Germinal center (tissue), 1 donor: ENCODE measurements around the gene GUCA1A.
"Not testable (repeated sequence)": the region's sequence is repeated elsewhere in the genome, so short reads cannot be mapped to it uniquely, and the experiment has no call there.

ENCODE experiments used
- DNase-seq: peaks from one replicate; pipeline ENCODE4 v3.0.0; 2012; ENCODE audit warnings: mixed read lengths, low spot score

The GUCA1A gene

DNA sequence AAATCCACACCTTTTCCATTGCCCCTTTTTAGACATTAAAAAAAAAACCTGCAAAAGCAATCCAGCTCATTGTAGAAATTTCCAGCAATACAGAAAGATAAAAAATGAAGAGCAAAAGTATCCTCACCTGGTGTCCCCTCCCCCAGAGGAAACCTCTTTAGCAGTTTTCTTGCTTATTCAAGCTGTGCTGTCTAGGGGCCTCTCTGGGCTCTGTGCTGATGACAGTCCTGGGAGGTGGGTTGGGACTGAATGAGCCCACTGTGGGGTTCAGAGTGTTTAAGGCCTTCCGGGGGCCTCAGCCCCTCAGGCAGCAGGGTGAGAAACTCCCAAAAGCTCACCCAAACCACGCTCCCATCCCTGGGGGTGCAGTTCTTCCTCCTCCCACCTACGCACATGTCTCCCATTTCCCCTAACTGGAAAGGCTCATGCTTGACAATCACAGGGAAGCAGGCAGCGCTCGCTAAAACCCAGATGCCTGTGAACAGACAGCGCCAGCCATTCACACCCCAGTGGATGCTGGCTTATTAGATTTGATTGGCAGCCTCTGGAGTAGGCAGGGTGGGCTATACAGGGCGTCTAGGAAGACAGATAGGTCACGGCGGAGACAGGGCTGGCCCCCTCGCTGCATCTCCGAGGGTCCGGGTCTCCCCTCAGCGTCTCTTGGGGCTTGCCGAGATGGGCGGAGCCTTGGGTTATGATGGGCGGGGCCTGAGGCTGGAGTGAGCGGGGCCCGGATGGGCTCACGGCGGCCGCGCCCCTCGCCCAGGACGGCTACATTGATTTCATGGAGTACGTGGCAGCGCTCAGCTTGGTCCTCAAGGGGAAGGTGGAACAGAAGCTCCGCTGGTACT is 4.6 kb downstream of the GUCA1A start:
- DNase-seq: peak; percentile 31

DNA sequence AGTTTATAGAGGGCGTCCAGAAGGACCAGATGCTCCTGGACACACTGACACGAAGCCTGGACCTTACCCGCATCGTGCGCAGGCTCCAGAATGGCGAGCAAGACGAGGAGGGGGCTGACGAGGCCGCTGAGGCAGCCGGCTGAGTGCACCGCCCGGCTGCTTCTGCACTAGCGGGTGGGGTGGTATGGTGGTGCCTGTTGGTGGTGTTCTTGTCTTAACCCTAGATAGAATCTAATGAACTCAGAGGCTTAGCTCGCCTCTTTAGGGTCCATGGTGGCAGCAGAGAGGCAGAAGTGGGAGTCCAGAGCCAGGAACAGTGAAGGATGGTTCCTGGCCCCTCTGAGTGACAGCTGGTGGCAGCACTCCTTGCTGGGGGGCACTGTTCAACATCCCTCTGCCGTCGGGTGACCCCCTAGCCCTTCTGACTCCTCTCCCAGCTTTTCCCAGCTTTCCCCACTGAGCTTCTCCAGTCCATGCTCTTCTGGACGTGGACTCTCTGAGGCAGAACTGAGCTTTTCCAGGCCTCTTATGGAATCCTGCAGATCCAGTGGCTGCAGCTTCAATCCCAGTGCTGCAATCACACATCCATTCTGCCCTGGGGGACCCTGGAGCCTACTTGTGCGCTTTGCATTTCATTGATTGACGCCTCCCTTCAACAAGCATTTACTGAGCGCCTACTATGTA is 6.2 kb downstream of the GUCA1A start:
- no peak for DNase-seq

DNA sequence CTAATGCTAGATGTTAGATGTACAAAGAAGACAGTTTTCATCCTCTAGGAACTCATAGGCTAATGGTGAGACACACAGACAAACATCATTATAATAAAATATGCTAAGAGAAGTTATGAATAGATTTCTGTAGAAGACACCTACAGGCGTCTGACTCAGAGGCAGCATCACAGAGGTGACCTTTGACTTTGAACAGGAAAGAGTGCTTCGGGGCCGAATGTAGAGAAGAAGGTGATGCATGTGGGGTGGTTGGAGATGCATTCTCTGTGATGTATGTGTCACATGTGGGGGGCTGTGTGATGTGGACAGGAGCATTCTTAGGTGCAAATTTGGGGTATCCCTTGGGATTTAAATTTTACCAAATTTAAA is 6.8 kb downstream of the GUCA1A start:
- no peak for DNase-seq

DNA sequence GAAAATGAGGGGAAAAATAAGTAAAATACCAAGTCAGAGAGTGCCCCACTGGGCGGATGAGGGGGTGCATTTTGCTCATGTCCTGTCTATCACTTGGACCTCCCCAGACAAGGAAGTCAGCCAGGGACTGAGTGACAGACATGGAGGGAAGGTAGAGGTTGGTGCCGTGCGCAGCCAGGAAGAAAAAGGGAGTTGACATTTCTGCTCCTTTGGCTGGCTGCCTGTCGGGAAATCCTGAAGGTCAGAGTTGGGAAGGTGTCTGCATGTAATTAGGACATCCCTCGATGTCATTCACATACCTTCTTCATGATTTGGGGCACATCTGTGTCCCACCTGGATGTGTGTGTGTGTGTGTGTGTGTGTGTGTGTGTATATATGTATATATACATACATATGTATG is 8.9 kb downstream of the GUCA1A start:
- DNase-seq: no peak

DNA sequence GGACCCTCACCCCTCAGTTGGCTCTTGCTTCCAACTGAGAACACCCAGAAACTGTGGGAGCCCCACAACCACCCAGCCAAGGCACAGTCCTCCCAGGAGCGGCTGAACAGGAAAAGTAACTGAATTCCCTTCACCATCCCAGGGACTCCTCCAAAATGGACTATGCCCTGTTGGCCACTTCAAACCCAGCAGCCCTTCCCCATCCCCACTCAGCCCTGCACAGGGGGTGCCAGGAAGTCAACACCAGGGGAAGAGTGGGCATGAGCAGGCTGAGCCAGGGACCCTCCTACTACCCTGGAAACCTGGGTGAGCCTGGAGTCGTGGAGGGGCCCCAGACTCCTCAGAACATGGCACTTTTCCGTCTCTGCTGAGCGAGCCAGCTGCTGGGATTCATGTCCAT is 11.3 kb downstream of the GUCA1A start:
- DNase-seq: no peak

DNA sequence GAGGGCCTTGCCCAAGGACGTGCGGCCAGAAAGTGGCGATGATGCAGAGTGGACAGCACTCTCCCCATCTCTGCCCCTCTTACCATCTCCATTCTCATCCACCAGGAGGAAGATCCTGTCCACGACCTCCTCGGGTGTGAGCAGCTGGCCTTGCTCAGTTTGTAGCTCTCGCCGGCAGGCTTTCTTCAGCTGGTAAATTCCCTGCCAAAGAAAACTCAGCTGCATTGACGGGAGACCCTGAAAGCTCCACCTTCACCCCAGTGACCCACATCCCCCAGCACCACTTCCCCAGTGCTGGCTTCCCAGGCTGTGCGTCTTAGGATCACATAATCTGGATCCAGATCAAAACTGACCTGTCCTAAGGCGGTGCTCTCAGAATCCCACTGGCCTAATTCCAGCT is 12.4 kb downstream of the GUCA1A start:
- DNase-seq: no peak

DNA sequence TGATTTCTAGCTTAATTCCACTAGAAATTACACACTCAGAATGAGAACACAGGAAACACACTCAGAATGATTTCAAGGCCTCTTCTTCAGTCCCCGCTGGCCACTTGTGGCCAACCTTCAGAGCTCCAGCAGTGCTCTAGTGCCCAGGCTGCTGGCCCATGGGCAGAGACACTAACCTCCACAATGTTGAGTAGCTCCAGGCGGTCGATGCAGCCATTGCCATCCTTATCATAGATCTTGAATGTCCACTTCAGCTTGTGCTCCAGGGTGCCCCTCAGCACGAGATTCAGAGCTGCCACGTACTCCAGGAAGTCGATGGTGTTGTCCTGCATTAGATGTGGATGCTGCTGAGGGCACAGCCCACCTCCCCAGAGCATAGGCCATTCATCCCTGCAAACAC is 15.2 kb downstream of the GUCA1A start:
- no peak for DNase-seq

DNA sequence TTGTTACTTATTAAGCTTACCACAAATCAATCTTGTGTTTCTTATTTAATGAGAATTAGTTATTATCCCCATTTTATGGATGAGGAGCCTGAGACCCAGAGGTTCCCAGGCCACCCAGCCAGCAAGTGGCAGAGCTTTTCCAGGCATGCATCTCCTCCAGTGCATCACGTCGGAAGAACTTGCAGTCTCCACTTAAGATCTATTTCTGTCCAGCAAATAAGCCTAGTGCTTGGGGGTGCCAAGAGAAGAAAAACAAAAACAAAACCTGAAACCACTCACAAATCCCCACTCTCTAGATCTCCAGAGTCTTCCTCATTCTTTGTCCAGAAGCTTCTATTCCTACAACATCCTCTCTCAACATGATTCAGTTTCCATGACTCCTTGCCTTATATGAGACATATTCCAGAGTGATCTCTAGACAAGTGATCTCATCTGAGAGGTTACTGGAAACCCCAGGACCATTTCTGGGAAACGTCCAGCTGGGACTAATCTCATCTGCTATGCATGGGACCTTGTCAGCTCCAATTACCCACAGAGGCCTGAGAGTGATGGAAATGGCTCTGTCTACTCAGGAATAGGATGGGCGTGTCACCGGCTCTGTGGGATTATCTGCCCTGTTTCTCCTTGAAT is 17.5 kb downstream of the GUCA1A start:
- DNase-seq: no peak

DNA sequence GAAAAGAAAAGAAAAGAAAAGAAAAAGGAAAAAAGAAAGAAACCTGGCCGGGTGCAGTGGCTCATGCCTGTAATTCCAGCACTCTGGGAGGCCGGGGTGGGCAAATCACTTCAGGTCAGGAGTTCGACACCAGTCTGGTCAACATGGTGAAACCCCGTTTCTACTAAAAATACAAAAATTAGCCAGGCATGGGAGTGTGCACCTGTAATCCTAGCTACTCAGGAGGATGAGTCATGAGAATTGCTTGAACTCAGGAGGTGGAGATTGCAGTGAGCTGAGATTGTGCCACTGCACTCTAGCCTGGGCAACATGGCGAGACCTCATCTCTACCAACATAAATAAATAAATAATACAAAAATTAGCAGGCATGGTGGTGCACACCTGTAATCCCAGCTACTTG is 19.2 kb downstream of the GUCA1A start:
- not testable (repeated sequence) for DNase-seq

DNA sequence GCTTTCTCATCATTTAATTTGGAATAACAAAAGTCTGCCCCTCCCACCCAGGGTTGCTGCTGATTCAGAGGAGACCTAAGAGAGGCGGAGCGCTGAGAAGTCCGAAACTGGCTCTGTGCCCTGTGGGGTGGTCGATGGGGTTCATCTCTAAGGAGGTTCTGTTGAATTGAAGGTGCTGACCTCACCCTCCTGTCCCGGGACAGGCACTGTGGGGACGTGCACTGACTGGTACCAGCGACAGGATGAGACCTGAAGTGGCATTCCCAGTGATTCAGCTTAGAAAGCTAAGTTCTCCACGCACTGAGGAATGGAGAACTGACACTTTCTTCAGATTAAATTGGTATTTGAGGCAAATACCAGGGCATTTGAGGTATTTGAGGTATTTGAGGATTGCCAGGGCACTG is 20.3 kb downstream of the GUCA1A start:
- no peak for DNase-seq

DNA sequence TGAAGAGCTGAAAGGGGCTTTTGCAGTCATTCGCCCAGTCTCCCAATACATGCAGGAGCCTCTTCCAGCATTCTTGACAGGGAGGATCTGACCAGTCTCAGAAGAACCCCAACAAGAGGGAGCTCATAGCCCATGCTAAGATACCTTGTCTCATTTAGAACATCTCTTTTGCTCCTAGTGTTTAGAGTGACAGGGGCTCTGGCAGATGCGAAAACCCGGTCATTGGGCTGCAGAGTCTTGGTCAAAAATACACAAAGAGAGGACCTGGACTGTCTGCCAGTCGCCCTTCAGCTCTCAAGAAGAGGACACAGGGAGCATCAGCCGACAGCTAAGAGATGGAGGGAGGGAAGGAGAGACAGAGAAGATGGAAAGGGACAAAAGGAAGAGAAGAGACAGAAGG is 20.9 kb downstream of the GUCA1A start:
- no peak for DNase-seq

DNA sequence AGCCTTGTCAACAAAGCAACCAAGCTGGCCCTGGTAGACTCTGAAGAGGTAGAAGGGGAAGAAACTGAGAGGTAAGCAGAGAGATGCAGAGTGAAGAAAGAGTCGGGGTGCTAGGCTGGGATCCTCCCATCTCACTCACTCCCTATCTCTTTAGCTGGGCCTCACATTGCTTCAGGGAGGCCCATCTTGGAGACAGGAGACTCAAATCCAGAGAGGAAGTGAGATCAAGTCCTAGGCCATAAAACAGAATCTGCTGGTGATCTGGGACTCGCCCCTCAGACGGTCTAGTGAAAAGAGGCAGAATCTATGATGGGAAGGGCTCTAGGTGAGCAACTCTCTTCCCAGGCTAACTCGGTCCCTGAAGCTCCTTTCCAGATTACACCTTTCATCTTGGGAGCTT is 22.3 kb downstream of the GUCA1A start:
- no peak for DNase-seq

DNA sequence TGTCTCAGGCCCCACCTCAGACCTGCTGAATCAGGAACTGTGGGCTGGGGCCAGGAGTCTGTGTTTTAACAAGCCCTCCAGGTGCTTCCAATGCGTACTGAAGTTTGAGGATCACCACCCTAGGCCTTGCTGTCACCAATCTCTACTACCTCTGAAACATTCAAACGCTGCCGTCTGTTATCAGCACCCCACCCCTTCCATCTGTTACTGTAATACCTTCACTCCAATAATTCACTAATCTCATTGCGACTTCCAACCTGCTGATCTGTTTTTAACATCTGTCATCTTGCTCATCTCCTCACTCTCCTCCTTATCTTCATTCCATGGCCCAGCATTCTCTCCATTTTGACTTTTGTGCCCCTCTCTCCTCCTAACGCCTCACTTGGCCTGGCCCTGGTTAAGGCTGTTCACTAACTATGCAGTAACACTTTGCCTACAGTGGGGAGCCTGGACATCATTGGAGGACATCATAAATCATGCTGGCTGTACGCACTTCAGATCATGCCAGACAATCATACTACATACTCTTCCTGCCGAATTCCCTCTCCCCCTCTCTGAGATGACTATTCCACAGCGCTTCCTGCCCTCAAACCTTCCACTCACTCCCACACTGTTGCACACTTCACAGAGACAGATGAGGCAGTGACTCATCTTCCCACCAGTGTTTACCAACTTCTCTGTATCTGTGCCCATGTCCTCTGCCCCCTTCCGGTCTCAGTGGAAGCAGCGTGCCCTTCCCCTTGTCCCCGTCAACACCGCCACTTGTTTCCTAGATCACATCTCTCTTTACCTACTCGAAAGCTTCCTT is 24.6 kb downstream of the GUCA1A start:
- no peak for DNase-seq

DNA sequence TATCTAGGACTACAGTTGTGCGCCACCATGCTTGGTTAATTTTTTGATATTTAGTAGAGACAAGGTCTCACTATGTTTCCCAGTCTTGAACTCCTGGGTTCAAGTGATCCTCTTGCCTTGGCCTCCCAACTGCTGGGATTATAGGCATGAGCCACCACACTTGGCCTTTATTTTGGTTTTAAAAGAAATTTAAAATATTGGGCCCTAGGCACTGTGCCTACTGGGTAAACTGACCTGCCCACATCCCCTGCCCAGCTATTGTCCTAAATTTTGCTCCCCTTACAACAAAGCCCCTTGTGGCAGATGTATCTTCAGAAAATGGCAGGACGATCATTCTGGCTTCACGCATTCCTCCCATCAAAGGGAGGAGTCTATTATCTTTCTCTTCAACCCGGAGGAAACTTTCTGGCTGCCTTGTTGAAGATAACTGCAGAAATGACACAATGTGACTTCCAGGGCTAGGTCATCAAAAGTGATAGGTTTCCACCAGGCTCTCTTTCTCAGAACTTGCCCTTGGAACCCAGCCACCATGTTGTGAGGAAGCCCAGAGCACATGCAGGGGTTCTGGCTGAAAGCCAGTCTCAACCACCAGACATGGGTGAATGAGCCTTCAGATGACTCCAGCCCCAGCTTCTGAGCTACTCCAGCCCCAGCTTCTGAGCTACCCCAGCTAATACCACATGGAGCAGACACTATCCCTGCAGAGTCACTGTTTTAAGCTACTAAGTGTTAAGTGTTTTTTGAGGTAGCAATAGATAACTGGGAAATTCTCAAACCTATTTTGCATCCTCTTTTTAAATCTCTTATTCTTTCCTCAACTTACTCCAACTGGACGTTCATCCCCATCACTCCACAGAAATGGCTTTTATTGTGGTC is 26.2 kb downstream of the GUCA1A start:
- no peak for DNase-seq

DNA sequence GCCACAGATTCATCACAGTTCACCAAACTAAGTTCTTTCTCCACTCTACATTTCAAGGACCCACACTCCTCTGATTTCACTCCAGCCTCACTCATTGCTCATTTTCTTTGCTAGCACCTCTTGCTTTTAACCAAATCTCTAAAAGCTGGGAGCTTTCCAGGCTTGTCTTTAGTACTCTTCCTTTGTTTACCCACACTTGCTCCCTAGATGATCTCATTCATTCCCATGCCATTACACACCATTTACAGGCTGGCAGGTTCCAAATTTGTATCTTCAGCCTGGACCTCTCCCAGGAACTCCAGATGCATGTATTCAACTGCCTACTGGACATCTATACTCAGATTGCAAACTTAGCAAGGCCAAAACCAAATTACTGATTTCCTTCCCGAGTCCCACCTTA is 26.9 kb downstream of the GUCA1A start:
- DNase-seq: no peak

DNA sequence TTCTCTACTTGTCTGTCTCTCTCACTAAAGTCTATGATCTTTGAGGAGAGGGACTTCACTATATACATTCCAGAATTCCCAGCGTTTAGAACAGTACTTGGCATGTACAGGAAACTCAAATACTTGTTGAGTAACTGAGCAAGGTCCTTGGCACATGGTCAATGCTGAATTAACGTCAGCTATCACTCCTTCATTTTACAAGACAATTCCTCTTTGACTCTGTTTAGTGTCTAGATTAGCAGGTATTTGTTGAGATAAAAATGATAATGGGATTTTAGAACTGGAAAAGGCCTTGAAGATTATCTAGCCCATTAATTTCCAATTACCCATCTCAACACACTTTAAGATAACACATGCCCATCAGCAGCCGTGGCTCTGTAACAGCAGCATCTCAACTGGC is 28.2 kb downstream of the GUCA1A start:
- no peak for DNase-seq

DNA sequence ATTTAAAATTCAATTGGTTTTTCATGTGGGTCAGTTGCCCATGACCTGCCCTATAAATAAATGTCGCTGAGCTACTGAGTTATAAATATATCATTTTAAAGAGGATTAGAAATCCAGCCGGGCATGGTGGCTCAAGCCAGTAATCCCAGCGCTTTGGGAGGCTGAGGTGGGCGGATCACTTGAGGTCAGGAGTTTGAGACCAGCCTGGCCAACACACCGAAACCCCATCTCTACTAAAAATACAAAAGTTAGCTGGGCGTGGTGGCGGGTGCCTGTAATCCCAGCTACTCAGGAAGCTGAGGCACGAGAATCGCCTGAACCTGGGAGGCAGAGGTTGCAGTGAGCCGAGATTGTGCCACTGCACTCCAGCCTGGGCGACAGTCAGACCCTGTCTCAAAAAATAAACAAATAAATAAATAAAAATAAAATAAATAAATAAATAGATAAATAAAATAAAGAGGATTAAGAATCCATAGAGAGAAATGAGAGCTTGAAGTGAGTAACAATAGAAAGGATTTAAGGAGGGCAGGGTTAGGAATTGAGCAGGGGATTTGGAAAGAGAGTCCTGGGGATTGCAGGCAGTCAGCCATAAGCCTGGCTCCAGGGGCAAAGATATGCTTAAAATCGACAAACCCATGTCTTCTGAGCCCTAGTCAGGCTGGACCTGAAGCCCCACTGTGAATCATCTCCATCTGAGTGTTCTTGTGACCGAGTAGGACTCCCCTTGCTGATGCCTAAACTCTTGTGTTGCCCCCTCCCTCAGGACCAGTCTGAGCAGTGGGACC is 29.2 kb downstream of the GUCA1A start:
- not testable (repeated sequence) for DNase-seq

DNA sequence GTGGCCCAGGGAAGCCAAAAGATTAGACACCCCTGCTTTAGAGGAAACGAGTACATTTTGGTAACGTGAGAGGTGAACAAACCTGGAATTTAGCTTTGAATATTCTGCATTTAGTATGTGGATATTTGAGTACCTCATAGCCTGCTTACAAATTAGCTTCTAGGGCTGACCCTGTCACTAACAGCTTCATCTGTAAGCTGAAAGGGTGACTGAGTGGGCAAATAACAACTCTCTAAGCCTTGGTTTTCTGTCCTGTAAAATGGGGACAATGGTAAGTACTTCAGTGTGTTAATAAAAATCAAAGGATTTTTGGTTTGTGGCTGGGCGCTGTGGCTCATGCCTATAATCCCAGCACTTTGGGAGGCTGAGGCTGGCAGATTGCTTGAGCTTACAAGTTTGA is 30.0 kb downstream of the GUCA1A start:
- DNase-seq: no peak

DNA sequence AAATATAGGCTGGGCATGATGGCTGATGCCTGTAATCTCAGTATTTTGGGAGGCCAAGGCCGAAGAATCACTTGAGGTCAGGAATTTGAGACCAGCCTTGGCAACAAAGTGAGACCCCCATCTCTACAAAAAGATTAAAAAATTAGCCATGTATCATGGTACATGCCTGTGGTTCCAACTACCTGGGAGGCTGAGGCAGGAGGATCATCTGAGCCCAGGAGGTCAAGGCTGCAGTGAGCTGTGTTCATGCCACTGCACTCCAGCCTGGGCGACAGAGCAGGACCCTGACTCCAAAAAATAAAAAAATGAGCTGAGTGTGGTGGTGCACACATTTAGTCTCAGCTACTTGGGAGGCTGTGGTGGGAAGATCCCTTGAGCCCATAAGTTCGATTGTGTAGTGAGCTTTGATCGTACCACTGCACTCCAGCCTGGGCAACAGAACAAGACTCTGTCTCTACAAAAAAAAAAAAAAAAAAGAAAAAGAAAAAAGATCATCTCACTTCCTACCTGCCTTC is 31.7 kb downstream of the GUCA1A start:
- no peak for DNase-seq

DNA sequence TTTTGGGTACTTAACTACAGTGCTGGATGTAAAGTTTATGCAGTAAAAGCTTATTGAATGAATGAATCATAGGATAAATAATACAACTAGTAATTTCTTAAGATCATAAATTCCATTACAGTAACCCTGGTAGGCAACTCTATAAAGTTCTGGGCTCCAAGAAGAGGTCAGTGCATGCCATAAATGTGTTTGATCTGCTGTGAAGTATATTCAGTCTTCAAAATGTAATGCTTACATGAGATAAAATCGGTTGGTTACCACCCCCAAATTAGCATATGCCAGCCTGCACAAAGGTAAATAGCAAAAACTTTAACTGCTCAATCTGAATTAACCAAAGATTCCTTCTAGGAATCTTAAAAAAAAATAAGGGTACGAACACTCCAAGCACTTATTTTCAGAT is 34.4 kb downstream of the GUCA1A start:
- DNase-seq: not testable (repeated sequence)
